A673 (cell line): Measurements from ENCODE around the gene STKLD1. TPM values are rescaled to one million over a fixed set of nuclear protein-coding genes. Genes with fewer than 3 reads are reported as not detected.

ENCODE experiments used
- BruUV-seq: library from RNA; stranded (reverse); fragments of 400-500 nt; replicated peaks from 2 replicates; lab custom pipeline; 2021; lab: Mats Ljungman, UMichigan
- CTCF ChIA-PET: fragments of 300-600 bp; sonication (Branson Sonifier 250); formaldehyde crosslinking; loops from one replicate; lab custom pipeline; 2022; ENCODE audit warnings: antibody characterized with exemption; lab: Charles Lee
- POLR2A ChIA-PET: fragments of 300-600 bp; sonication (Branson Sonifier 250); formaldehyde crosslinking; loops from one replicate; lab custom pipeline; 2022; ENCODE audit warnings: antibody characterized with exemption; ENCODE audit not compliant: low non-redundant PET; lab: Charles Lee
- DNase-seq: peaks from one replicate; pipeline ENCODE4 v3.0.0-alpha.2; 2015; ENCODE audit warnings: low spot score
- H3K27ac ChIP-seq: fragments of 200-600 bp; sonication (generic); 2 replicates; pipeline ENCODE4 v1.5.1; 2016; ENCODE audit warnings: mixed run types, low read depth, mild to moderate bottlenecking, mixed read lengths, antibody characterized with exemption, low read length; ENCODE audit not compliant: poor library complexity, severe bottlenecking
- H3K27me3 ChIP-seq: fragments of 200-600 bp; sonication (generic); replicated peaks from 2 replicates; pipeline ENCODE4 v1.6.1; 2017; ENCODE audit warnings: mixed run types, low read depth, mild to moderate bottlenecking, mixed read lengths, antibody characterized with exemption, low read length; ENCODE audit not compliant: insufficient read depth, poor library complexity
- H3K36me3 ChIP-seq: fragments of 200-600 bp; sonication (generic); 2 replicates; pipeline ENCODE4 v1.6.1; 2016; ENCODE audit warnings: mixed run types, mild to moderate bottlenecking, mixed read lengths, antibody characterized with exemption, low read length; ENCODE audit not compliant: insufficient read depth, poor library complexity, severe bottlenecking
- H3K4me1 ChIP-seq: fragments of 200-600 bp; sonication (generic); 2 replicates; pipeline ENCODE4 v1.6.1; 2017; ENCODE audit warnings: mixed run types, mild to moderate bottlenecking, mixed read lengths, antibody characterized with exemption, low read length; ENCODE audit not compliant: insufficient read depth, poor library complexity, severe bottlenecking
- H3K4me3 ChIP-seq: fragments of 200-600 bp; sonication (generic); 2 replicates; pipeline ENCODE4 v1.5.1; 2016; ENCODE audit warnings: low read depth, mixed run types, mild to moderate bottlenecking, mixed read lengths, low read length; ENCODE audit not compliant: poor library complexity, severe bottlenecking
- H3K9me3 ChIP-seq: fragments of 200-600 bp; sonication (generic); 2 replicates; pipeline ENCODE4 v1.6.1; 2016; ENCODE audit warnings: mixed run types, low read depth, mild to moderate bottlenecking, mixed read lengths, antibody characterized with exemption, low read length; ENCODE audit not compliant: poor library complexity, severe bottlenecking
- CTCF ChIP-seq: fragments of 300-800, 200-600 bp; sonication (generic); conservative IDR thresholded peaks from 2 replicates; pipeline ENCODE4 v1.5.1; 2017; ENCODE audit warnings: low read depth, mild to moderate bottlenecking, antibody characterized with exemption, low read length, moderate library complexity, mixed read lengths
- EZH2 ChIP-seq: fragments of 200-600 bp; sonication (generic); IDR thresholded peaks from 2 replicates; pipeline ENCODE4 v1.6.1; 2017; ENCODE audit warnings: borderline replicate concordance, low read depth, mild to moderate bottlenecking, mixed read lengths, antibody characterized with exemption, low read length; ENCODE audit not compliant: poor library complexity, severe bottlenecking
- intact Hi-C: fragments of 100-400 bp; cut with micrococcal nuclease; formaldehyde crosslinking; loops from one replicate; pipeline ENCODE4 v1.10.0; 2022; ENCODE audit not compliant: unreplicated experiment
- total RNA-seq: library from RNA; stranded (reverse); gene quantifications from 2 replicates; pipeline ENCODE4 v1.2.3, GENCODE V29; 2021

Gene STKLD1
- total RNA-seq, 1 experiment from 2014 or later = 0.52 TPM

GRCh38 chr9:133378408-133378962, 2.3 kb downstream of the STKLD1 start:
- H3K36me3 ChIP-seq = peaks cover 7% of the 10 kb centered on the region
- H3K4me1 ChIP-seq = peaks cover 21% of the 10 kb centered on the region
- no peaks in the 10 kb centered on the region for H3K9me3 ChIP-seq
- no peaks in the 10 kb centered on the region for H3K27me3 ChIP-seq
- DNase-seq = no peak
- no peak overlapping the region for H3K4me3 ChIP-seq
- H3K27ac ChIP-seq = no peak overlapping the region
- ChIA-PET POLR2A (interaction anchor here (0.5 kb wide), 1 partner anchor 319 kb away, joined by 6 read pairs; no protein-coding TSS in a partner anchor), CTCF (no interaction called here)
- TF ChIP-seq EZH2 = no peak
- no peak for TF ChIP-seq CTCF
- no TSS peak for BruUV-seq
- intact Hi-C loops = no loop called here

GRCh38 chr9:133379153-133380086, 3.3 kb downstream of the STKLD1 start:
- no peak overlapping the region for H3K27ac ChIP-seq
- H3K4me3 ChIP-seq = no peak overlapping the region
- intact Hi-C loops = no loop called here
- H3K27me3 ChIP-seq = no peaks in the 10 kb centered on the region
- no TSS peak for BruUV-seq
- ChIA-PET POLR2A (no interaction called here), CTCF (interaction anchor here (0.6 kb wide), 1 partner anchor 20 kb away, joined by 6 read pairs; no protein-coding TSS in a partner anchor)
- H3K36me3 ChIP-seq = no peaks in the 10 kb centered on the region
- peaks cover 21% of the 10 kb centered on the region for H3K4me1 ChIP-seq
- no peak for TF ChIP-seq EZH2
- no peak for TF ChIP-seq CTCF
- DNase-seq = no peak
- no peaks in the 10 kb centered on the region for H3K9me3 ChIP-seq

GRCh38 chr9:133380734-133381133, 4.6 kb downstream of the STKLD1 start:
- ChIA-PET POLR2A (no interaction called here), CTCF (interaction anchor here (0.7 kb wide), 1 partner anchor 53 kb away, joined by 5 read pairs; no protein-coding TSS in a partner anchor)
- DNase-seq = no peak
- Histone ChIP-seq H3K27me3 (no peaks in the 10 kb centered on the region), H3K36me3 (no peaks in the 10 kb centered on the region), H3K9me3 (no peaks in the 10 kb centered on the region), H3K4me3 (no peak overlapping the region), H3K27ac (no peak overlapping the region), H3K4me1 (peaks cover 21% of the 10 kb centered on the region)
- BruUV-seq = no TSS peak
- no peak for TF ChIP-seq EZH2
- TF ChIP-seq CTCF = no peak
- intact Hi-C loops = no loop called here
